Epidermal melanocyte (primary cell): ENCODE results near the gene IL33.

Source experiments
- DNase-seq: peaks from one replicate; pipeline ENCODE4 v3.0.0; 2011; ENCODE audit warnings: low spot score; ENCODE audit not compliant: insufficient read length

The IL33 gene

DNA sequence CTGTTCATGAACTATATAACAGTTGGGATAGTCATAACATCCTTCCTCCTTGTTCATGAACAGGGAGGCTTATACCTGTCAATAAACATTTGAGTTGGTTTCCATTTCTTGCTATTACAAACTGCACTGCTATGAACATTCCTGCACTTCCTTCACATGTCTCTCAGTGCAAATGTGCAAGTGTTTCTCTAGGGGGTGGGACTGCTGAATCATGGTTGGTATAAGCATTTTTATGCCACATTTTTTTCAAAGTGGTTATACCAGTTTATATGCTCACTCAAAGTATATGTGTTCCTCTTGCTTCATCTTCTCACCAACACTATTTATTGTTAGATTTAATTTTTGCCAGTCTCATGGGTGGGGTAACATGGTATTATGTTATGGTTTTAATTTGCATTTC, 86.8 kb downstream of the IL33 start:
- no peak for DNase-seq

DNA sequence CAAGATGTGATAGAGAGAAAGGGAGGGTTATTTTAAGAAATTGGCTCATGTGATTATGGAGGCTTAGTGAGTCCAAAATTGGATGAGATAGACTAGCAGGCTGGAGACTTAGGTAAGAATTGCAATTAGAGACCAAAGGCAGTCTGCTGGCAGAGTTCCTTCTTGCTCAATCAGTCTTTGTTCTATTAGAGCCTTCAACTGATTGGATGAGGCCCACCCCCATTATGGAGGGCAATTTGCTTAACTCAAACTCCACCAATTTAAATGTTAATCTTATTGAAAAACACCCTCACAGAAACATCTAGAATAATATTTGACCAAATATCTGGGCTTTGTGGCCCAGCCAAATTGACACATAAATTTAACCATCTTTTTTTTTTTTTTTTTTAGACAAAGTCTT, 88.6 kb downstream of the IL33 start:
- DNase-seq: no peak

DNA sequence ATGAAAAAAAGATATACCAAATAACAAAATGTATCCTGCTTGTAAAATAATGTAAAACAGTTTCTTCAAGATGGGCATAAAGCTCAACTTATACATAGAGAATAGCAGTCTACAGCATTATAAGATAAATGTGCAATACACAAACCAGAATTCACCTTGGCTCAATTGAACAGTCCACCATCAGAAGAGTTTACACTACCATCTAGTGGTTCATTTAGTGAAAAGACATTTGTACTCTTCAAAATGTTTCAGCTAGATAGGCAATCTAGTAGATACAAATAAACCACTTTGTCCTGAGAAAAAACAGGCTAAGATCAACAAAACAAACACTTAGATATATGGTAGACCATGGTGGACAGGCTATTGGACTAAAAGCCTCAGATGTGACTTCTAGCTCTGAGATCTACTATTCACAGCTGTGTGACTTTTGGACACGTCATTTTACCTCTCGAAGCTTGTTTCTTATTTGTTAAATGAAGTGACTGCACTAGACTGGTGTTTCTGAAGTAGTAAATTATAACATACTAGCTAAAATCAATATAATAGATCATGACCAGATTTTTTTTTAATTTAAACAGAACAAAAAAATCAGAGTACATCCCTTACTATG, 90.5 kb downstream of the IL33 start:
- peak; percentile 49 for DNase-seq
